Measurements from ENCODE around the gene SIGLEC5.
A peak's percentile ranks its signal among the peaks of the same experiment; 100 is the strongest.

The SIGLEC5 gene

DNA sequence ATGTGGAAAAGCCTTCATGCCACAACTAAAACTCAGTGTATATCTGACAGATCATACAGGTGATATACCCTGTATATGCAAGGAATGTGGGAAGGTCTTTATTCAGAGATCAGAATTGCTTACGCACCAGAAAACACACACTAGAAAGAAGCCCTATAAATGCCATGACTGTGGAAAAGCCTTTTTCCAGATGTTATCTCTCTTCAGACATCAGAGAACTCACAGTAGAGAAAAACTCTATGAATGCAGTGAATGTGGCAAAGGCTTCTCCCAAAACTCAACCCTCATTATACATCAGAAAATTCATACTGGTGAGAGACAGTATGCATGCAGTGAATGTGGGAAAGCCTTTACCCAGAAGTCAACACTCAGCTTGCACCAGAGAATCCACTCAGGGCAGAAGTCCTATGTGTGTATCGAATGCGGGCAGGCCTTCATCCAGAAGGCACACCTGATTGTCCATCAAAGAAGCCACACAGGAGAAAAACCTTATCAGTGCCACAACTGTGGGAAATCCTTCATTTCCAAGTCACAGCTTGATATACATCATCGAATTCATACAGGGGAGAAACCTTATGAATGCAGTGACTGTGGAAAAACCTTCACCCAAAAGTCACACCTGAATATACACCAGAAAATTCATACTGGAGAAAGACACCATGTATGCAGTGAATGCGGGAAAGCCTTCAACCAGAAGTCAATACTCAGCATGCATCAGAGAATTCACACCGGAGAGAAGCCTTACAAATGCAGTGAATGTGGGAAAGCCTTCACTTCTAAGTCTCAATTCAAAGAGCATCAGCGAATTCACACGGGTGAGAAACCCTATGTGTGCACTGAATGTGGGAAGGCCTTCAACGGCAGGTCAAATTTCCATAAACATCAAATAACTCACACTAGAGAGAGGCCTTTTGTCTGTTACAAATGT, 42.7 kb downstream of the SIGLEC5 start:
- DNase-seq, result no peak

DNA sequence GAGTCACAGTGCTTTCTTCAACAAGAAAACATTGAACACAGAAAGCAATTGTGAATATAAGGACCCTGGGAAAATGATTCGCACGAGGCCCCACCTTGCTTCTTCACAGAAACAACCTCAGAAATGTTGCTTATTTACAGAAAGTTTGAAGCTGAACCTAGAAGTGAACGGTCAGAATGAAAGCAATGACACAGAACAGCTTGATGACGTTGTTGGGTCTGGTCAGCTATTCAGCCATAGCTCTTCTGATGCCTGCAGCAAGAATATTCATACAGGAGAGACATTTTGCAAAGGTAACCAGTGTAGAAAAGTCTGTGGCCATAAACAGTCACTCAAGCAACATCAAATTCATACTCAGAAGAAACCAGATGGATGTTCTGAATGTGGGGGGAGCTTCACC, 43.4 kb downstream of the SIGLEC5 start:
- DNase-seq, result no peak

DNA sequence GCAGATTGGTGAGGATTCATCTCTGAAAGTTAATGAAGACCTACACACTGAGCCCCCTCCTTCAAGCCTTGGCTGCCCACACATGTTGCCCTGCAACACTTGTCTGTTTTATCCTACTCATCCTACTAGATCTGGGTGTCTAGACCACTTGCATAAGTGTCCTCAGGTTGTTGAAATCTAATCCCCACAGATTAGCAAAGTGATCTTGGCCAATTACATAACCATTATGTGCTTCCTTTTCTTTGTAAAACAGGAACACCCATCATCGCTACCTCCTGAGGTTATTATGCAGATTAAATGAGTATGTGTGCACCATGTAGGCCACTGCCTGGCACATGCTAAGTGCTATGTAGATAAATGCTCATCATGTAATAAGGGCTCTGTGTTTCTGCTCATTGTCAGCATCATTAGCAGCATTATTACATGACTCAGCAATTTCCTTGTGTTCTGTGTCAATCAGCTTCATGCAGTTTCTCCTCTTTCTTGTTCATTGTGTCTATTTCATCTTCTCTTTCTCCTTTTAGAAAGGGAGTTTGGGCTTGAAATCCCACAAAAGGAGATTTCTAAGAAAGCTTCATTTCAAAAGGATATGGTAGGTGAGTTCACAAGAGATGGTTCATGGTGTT, 44.0 kb downstream of the SIGLEC5 start:
- DNase-seq, result no peak

DNA sequence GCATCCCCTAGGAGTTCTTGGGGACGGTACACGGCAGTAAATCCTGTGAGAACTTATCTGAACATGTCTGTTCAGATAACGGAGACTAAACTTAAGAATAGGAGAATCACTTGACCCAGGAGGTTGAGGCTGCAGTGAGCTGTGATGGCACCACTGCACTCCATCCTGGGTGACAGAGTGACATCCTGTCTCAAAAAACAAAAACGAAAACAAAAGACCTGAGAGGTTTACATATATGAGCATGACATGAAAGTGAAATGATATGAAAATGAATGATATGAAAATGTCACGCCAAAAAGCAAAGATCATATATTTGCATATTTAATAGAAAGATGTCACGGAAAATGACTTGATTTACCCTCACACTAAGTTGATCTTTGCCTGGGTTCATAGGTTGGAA, 53.4 kb downstream of the SIGLEC5 start:
- no peak for DNase-seq

DNA sequence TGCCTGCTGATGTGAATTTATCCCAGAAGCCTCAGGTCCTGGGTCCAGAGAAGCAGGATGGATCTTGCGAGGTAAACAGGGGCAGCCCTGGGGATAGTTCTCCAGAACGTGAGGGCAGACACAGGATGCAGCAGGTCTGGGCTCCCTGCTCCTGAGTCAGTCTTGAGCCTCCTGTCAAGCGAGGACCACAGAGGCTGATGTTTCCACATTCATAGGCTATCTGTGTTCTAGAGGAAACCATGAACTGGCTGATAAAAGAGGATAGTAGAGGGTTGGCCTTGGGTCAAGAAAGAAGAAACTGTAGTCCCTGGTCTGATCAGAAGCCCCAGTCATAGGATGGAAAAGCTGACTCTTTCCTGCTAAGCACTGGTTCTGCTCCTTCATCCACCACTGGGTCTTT, 56.9 kb downstream of the SIGLEC5 start:
- no peak for DNase-seq

DNA sequence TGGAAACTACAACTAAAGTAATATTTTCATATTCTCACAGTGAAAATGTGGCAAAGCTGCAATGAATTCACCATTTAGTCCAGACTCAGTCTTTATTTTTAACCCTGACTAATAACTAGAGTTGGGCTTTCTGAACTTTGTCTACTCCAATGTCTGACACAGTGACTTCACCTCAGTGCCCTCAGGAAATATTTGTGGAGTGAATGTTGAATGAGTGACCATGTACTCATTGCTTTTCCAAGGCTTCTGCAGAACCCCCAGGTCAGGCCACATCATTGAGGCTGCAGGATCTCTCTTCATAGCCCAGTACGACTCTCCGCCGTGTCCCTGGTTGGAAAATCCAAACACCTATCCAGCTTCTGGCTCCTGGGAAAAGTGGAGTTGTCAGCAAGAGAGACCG, 57.3 kb downstream of the SIGLEC5 start:
- DNase-seq, result no peak

DNA sequence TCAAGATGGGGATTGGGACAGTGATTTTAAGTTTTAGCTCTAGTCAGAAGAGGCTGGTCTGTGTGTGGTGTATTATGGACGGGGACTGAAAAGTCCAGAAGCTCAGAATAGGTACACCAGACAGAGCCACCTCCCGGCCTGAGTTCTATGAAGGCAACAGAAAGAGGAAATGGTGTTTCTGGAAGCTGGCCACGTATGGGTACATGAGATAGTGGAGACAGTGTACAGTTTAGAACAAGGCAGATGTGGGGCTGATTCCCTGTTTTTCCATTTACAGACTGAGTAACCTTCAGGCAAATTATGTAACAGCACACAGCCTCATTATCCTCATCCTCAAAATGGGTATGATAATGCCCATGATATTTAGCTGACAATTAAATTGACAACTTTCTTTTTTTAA, 57.8 kb downstream of the SIGLEC5 start:
- DNase-seq, result no peak

DNA sequence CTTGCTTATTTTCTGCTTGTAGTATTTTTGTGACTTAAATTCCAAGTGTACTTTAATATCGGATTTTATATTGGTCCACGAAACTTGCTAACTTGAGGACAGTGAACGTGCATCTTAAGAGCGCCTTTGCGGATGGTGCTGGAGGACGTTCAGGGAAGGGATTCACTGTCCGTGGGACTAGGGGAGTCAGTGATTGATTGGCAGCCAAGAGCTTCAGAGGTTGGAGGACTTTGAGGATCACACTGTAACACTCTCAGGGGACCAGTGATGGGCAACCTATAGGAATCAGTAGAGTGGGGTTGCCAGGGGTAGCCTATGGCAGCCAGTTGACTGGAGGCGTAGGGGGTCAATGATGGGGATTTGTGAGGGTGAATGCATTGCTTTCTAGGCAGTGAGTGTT, 58.6 kb downstream of the SIGLEC5 start:
- DNase-seq, result no peak

DNA sequence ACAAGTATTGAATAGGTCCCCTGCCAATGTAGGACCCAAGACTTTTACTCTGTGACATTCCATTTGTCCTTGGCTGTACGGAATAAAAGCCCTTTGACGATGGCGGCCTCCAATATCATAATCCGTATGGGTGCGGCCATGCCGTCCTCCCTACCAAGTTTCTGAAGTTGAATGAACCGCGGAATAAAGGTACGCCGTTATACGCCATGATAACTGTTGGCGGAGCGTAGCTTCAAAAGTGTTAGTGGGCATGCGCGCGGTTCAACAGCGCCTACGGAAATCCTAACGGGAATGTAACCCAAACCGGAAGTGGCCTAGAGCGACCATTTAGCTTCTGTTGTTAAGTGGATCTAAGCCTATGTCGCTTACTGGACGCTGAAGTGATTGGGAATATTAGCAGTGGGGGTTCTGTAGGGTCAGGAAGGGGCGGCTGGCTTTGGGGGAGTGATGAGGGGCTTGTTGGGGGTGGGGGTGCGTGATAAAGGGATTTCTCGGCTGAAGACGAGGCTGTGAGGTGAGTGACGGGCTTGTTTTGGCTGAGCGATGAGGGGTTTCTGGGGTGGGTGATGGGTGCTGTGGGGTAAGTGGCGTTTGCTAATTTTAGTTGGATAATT, 59.1 kb downstream of the SIGLEC5 start, which contains the start of gene ZNF175:
ZNF175 (plus strand) TSS at position 322 of the 614 bp plus-strand sequence. CDS start 2,047 bp downstream, outside the sequence.
- DNase-seq, result peak; percentile 80

DNA sequence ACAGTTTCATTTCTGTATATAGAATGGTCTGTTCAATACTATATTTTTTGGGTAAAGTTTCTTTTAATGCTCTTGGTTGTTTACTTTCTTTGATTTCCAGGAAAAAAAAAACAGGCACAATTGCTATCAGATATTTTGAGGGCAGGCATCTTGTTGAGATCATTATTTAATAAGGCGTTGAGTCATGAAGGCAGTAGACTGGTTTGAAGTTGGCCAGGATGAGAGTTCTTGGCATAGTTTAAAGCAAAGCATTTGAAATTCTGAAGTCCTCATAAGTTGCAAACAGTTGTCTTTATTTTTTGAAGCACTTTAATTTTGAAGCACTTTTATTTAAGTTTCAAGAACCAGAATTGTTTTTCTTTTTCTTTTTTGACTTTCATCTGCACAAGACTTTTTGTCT, 61.7 kb downstream of the SIGLEC5 start:
- no peak for DNase-seq

DNA sequence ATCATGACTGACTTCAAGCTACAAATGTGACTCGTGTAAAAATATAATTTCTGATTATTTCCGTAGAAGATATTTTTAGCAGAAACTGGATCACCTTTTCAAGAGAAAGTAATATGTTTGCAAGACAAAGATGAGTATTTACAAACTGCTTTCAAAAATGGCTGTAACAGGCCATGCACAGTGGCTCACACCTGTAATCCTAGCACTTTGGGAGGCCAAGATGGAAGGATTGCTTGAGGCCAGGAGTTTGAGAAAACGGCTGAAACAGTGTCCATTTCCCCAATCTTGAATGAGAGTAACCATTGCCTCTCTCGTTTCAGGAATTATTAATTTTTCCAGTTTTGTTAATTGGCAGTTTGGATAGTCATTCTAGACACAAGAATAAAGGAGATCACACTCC, 62.6 kb downstream of the SIGLEC5 start:
- no peak for DNase-seq

DNA sequence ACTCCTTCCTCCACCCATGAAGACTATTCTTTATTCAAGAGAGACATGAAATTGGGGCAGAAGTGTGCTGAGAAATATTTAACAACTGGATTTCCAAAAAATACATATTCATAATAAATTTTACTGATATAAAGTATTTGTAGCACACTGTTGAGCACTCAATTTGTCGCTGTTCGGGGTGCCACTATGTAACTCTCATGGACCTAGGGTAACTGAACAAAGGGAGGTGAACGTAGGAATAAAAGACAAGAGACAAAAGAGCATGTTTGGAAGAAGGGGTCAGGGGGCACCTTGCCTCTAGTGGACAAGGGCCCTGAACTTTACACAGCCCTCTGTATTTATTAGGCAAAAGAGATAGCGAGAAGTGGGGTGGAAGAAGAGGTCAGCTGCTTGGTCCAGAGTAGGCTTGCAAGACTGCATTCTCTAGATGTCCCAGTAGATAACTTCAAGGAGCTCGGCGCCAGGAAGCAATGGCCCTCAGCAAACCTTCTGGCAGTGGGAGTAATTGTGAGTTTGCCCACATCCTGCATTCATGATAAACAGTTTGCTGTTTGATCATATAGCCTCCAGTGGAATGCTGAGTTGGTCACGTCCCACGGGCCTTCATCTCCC, 63.6 kb downstream of the SIGLEC5 start:
- no peak for DNase-seq

DNA sequence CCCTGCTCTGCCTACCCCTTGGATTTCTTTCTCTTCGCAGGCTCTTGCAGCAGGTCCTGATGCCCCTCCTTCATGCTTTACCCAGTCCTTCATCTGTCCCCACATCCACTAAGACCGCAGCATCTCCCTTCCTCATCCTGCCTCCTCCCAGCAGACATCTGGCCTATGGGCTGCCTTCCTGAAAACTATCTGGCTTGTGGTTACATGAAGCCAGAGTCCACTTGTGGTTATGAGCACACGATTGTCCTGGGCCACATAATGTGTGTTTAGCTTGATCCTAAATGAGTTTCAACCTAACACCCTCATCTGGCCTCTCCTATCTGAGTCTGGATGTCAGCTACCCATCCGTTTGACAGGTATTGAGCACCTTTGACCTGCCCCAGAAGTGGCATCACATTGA, 64.6 kb downstream of the SIGLEC5 start:
- no peak for DNase-seq

DNA sequence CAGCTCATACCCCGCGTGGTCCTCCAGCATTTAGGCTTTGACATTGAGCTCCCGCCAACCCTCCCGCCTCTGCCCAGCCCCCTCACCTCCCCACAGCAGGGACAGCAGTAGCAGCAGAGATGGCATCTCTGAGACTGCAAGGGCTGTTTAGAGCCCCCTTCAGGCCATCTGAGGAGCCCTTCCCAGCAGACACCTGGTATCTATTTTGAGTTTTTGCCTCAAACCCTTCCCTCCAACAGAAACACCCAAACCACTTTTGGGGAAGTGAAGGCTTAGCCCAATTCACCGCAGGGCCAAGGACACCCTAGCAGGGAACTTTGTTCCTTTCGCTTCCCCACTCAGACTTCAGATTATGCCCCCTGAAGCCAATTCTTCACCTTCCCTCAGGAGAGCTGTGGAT, 65.4 kb downstream of the SIGLEC5 start:
- no peak for DNase-seq

Measured in T1000 (cell line).